Measurements from ENCODE around the gene TAF4.

- TF ChIP-seq CTCF (IDR thresholded peaks at IDR 0.05; ENCODE audit: extremely low read depth in 1 of 2, insufficient read depth in 1 of 2, low read depth in 1 of 2, low read length in 2 of 2) (no peak), EZH2 (IDR thresholded peaks at IDR 0.05; ENCODE audit: borderline replicate concordance, low read depth, low read length, severe bottlenecking) (no peak), POLR2A (IDR thresholded peaks at IDR 0.05; ENCODE audit: low read depth, low read length) (no peak), POLR2AphosphoS5 (IDR thresholded peaks at IDR 0.05; ENCODE audit: insufficient read depth, low read depth, low read length) (no peak), MAX (IDR thresholded peaks at IDR 0.05; ENCODE audit: insufficient read depth, insufficient read length) (no peak), JUN (IDR thresholded peaks at IDR 0.05; ENCODE audit: borderline replicate concordance, insufficient read depth, insufficient read length, low read depth) (no peak), MYC (IDR thresholded peaks at IDR 0.05; ENCODE audit: low read depth, low read length) (no peak), FOS (IDR thresholded peaks at IDR 0.05; ENCODE audit: borderline replicate concordance, insufficient read depth, low read length) (no peak)
Measured at GRCh38 chr20:61997891-61998290, 67.8 kb downstream of the TAF4 start.

Measured in endothelial cell of umbilical vein (primary cell).